ENCODE results near the gene ARMH4. TPM values are rescaled to one million over a fixed set of nuclear protein-coding genes. Genes with fewer than 3 reads are reported as not detected.
"Not testable (repeated sequence)": the region's sequence is repeated elsewhere in the genome, so short reads cannot be mapped to it uniquely, and the experiment has no call there.

Gene ARMH4
- total RNA-seq, 2 donors from 2014 or later = 17.3 to 30.7 TPM

- H3K36me3 Mint-ChIP-seq (ENCODE audit: low read depth) = peaks cover 34% of the 10 kb centered on the region
Measured at GRCh38 chr14:58130116-58130782, 21.8 kb downstream of the ARMH4 start.

DNA sequence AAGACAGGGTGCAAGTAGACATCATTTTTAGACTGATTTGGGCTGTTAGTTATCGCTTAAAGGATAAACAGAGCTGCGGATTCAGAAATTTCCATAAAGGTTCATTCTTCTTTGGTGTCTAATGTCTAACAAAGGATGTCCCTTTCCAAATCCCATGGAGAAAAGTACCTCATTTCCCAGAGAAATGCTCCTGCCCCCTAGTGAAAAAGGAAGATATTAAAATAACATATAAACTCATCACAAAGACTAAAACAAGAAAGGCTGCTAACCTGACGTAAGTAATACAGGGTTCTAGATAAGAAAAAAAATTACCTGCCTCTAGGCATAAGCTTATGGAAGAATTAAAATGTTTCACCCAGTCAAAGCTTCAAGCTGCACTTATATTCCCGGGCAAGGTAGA is 22.8 kb downstream of the ARMH4 start:
- Mint-ChIP-seq H3K27ac (no peak overlapping the region), H3K36me3 (ENCODE audit: low read depth) (peaks cover 43% of the 10 kb centered on the region), H3K4me1 (peaks cover 4% of the 10 kb centered on the region), H3K9me3 (peaks cover 27% of the 10 kb centered on the region), H3K4me3 (no peak overlapping the region), H3K27me3 (ENCODE audit: insufficient read depth) (no peaks in the 10 kb centered on the region)
- WGBS, 2 experiments (ENCODE audit: insufficient coverage in 1 of 2, insufficient read length in 1 of 2) = 98 to 100% methylated on average over 2 to 4 of the region's 4 CpGs
- DNase-seq = no peak
- H3K27ac ChIP-seq (ENCODE audit: low read depth, low read length) = no peak overlapping the region
- TF ChIP-seq, protein P1, sequence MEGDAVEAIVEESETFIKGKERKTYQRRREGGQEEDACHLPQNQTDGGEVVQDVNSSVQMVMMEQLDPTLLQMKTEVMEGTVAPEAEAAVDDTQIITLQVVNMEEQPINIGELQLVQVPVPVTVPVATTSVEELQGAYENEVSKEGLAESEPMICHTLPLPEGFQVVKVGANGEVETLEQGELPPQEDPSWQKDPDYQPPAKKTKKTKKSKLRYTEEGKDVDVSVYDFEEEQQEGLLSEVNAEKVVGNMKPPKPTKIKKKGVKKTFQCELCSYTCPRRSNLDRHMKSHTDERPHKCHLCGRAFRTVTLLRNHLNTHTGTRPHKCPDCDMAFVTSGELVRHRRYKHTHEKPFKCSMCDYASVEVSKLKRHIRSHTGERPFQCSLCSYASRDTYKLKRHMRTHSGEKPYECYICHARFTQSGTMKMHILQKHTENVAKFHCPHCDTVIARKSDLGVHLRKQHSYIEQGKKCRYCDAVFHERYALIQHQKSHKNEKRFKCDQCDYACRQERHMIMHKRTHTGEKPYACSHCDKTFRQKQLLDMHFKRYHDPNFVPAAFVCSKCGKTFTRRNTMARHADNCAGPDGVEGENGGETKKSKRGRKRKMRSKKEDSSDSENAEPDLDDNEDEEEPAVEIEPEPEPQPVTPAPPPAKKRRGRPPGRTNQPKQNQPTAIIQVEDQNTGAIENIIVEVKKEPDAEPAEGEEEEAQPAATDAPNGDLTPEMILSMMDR (conservative IDR thresholded peaks at IDR 0.05) = peak; percentile 66
- H3K36me3 ChIP-seq (ENCODE audit: control insufficient read depth, insufficient read depth, low read length) = no peaks in the 10 kb centered on the region
- H3K27me3 ChIP-seq (ENCODE audit: control insufficient read depth, insufficient read depth, low read length, poor library complexity, severe bottlenecking) = no peaks in the 10 kb centered on the region
- H3K9me3 ChIP-seq (ENCODE audit: control insufficient read depth, low read length) = peaks cover 34% of the 10 kb centered on the region
- H3K9ac ChIP-seq (ENCODE audit: extremely low read depth, low read length, poor library complexity, severe bottlenecking) = no peak overlapping the region
- H3K4me3 ChIP-seq (ENCODE audit: low read length) = no peak overlapping the region
- no peaks in the 10 kb centered on the region for H3K4me1 ChIP-seq (ENCODE audit: control insufficient read depth, insufficient read depth, low read length)

More at GRCh38 chr14:58130116-58130782, 21.8 kb downstream of the ARMH4 start:
- no peak overlapping the region for H3K27ac ChIP-seq (ENCODE audit: low read depth, low read length)
- Mint-ChIP-seq H3K4me1 (peaks cover 4% of the 10 kb centered on the region), H3K9me3 (peaks cover 22% of the 10 kb centered on the region), H3K27me3 (ENCODE audit: insufficient read depth) (no peaks in the 10 kb centered on the region), H3K4me3 (no peak overlapping the region), H3K27ac (no peak overlapping the region)
- WGBS, 2 experiments (ENCODE audit: insufficient coverage in 1 of 2, insufficient read length in 1 of 2) = 93 to 100% methylated on average over 4 of the region's 4 CpGs
- peaks cover 28% of the 10 kb centered on the region for H3K9me3 ChIP-seq (ENCODE audit: control insufficient read depth, low read length)
- no peak overlapping the region for H3K9ac ChIP-seq (ENCODE audit: extremely low read depth, low read length, poor library complexity, severe bottlenecking)
- TF ChIP-seq, protein P1 (conservative IDR thresholded peaks at IDR 0.05) = no peak
- no peaks in the 10 kb centered on the region for H3K27me3 ChIP-seq (ENCODE audit: control insufficient read depth, insufficient read depth, low read length, poor library complexity, severe bottlenecking)
- H3K4me1 ChIP-seq (ENCODE audit: control insufficient read depth, insufficient read depth, low read length) = no peaks in the 10 kb centered on the region
- no peak for DNase-seq
- no peaks in the 10 kb centered on the region for H3K36me3 ChIP-seq (ENCODE audit: control insufficient read depth, insufficient read depth, low read length)
- no peak overlapping the region for H3K4me3 ChIP-seq (ENCODE audit: low read length)

DNA sequence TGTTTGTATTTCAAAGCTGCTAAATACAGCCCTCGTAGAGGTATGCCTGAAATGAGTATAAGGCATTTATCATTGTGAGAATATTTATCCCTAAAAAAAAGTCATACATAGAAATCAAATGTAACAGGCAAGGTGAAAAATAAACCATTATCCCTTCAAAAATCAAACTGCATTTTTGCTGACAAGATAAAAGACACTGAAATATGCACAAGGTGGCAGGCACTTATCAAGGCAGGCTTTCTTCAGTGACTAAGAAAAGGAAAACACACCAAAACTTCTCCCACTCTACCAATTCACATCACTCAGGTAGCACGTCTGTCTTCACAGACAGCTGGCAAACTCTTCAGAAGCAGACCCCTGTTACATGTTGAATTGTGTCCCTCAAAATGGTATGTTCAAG is 23.6 kb downstream of the ARMH4 start:
- Histone ChIP-seq H3K36me3 (ENCODE audit: control insufficient read depth, insufficient read depth, low read length) (no peaks in the 10 kb centered on the region), H3K9ac (ENCODE audit: extremely low read depth, low read length, poor library complexity, severe bottlenecking) (no peak overlapping the region), H3K4me3 (ENCODE audit: low read length) (no peak overlapping the region), H3K27me3 (ENCODE audit: control insufficient read depth, insufficient read depth, low read length, poor library complexity, severe bottlenecking) (no peaks in the 10 kb centered on the region), H3K9me3 (ENCODE audit: control insufficient read depth, low read length) (peaks cover 34% of the 10 kb centered on the region), H3K4me1 (ENCODE audit: control insufficient read depth, insufficient read depth, low read length) (no peaks in the 10 kb centered on the region), H3K27ac (ENCODE audit: low read depth, low read length) (no peak overlapping the region)
- Mint-ChIP-seq H3K27ac (no peak overlapping the region), H3K9me3 (peaks cover 27% of the 10 kb centered on the region), H3K27me3 (ENCODE audit: insufficient read depth) (no peaks in the 10 kb centered on the region), H3K4me3 (no peak overlapping the region), H3K36me3 (ENCODE audit: low read depth) (peaks cover 47% of the 10 kb centered on the region), H3K4me1 (peaks cover 4% of the 10 kb centered on the region)
- TF ChIP-seq, protein P1 (conservative IDR thresholded peaks at IDR 0.05) = no peak
- 88 to 90% methylated on average over 1 of the region's 2 CpGs for WGBS, 2 experiments (ENCODE audit: insufficient coverage in 1 of 2, insufficient read length in 1 of 2)
- no peak for DNase-seq

DNA sequence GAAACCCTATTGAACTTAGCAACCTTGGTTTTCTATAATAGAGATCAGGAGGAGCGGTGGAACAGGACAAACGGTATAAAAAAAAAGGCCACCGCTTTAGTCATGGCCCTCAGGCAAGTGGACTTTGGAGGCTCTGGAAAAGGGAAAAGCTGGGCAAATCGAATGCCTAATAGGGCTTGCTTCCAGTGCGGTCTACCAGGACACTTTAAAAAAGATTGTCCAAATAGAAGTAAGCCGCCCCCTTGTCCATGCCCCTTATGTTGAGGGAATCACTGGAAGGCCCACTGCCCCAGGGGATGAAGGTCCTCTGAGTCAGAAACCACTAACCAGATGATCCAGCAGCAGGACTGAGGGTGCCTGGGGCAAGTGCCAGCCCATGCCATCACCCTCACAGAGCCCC is 29.5 kb downstream of the ARMH4 start:
- Mint-ChIP-seq H3K9me3 (peaks cover 27% of the 10 kb centered on the region), H3K36me3 (ENCODE audit: low read depth) (peaks cover 37% of the 10 kb centered on the region), H3K4me1 (peaks cover 34% of the 10 kb centered on the region)
- not testable (repeated sequence) for H3K27me3 ChIP-seq (ENCODE audit: control insufficient read depth, insufficient read depth, low read length, poor library complexity, severe bottlenecking); H3K4me1 ChIP-seq (ENCODE audit: control insufficient read depth, insufficient read depth, low read length); H3K36me3 ChIP-seq (ENCODE audit: control insufficient read depth, insufficient read depth, low read length); DNase-seq; H3K4me3 Mint-ChIP-seq; H3K9ac ChIP-seq (ENCODE audit: extremely low read depth, low read length, poor library complexity, severe bottlenecking); H3K27me3 Mint-ChIP-seq (ENCODE audit: insufficient read depth); H3K27ac ChIP-seq (ENCODE audit: low read depth, low read length); H3K27ac Mint-ChIP-seq; H3K4me3 ChIP-seq (ENCODE audit: low read length)
- peaks cover 29% of the 10 kb centered on the region for H3K9me3 ChIP-seq (ENCODE audit: control insufficient read depth, low read length)
- 89 to 96% methylated on average over 3 to 6 of the region's 6 CpGs for WGBS, 2 experiments (ENCODE audit: insufficient coverage in 1 of 2, insufficient read length in 1 of 2)
